ENCODE results near the gene PTPN3.

DNA sequence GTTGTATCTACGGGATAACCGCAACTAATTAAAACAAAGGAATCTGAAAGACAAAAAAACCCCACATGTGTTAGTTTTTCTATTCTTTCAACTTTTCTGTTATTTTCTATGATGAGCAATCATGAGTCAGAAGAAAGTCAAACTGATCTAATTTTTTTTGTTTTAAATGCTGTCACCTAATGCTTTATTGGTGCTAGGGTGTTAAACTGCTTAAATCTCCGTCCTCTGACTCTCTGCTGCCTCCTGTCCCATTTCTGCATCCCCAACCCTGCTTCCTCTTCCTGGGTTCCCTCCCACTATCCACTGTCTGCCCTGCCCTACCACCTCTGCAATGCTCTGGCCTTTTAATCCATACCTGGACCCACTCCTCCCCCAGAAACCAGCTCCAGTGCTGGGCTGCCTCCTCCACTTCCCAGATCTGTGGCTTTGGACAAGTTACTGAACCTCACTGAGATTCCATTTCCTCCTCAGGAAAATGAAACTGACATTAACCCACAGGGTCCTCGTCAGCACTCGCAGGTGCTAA, 15.7 kb downstream of the PTPN3 start:
- TF ChIP-seq TOX (CRISPR knock-in tag; IDR thresholded peaks at IDR 0.05; ENCODE audit: borderline replicate concordance): no peak
- TF ChIP-seq, protein P1, sequence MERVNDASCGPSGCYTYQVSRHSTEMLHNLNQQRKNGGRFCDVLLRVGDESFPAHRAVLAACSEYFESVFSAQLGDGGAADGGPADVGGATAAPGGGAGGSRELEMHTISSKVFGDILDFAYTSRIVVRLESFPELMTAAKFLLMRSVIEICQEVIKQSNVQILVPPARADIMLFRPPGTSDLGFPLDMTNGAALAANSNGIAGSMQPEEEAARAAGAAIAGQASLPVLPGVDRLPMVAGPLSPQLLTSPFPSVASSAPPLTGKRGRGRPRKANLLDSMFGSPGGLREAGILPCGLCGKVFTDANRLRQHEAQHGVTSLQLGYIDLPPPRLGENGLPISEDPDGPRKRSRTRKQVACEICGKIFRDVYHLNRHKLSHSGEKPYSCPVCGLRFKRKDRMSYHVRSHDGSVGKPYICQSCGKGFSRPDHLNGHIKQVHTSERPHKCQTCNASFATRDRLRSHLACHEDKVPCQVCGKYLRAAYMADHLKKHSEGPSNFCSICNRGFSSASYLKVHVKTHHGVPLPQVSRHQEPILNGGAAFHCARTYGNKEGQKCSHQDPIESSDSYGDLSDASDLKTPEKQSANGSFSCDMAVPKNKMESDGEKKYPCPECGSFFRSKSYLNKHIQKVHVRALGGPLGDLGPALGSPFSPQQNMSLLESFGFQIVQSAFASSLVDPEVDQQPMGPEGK (CRISPR knock-in tag; IDR thresholded peaks at IDR 0.05; ENCODE audit: borderline replicate concordance): no peak
- TF ChIP-seq ZFP30 (CRISPR knock-in tag; IDR thresholded peaks at IDR 0.05): no peak
- no peak for TF ChIP-seq RARB (CRISPR knock-in tag; IDR thresholded peaks at IDR 0.05)
- no peak for TF ChIP-seq ISL1 (CRISPR knock-in tag; IDR thresholded peaks at IDR 0.05)
- TF ChIP-seq ZFP3 (CRISPR knock-in tag; IDR thresholded peaks at IDR 0.05): no peak
